Loucy (cell line): ENCODE results near the gene EFHD1.

Experiments
- CTCF ChIP-seq: fragments of 200-600 bp; sonication (generic); conservative IDR thresholded peaks from 2 replicates; pipeline ENCODE4 v1.5.1; 2014; ENCODE audit warnings: mild to moderate bottlenecking, antibody characterized with exemption, low read length
- EZH2phosphoT487 ChIP-seq: fragments of 200-600 bp; IDR thresholded peaks from 2 replicates; pipeline ENCODE4 v1.6.1; 2018; ENCODE audit warnings: antibody characterized with exemption, mild to moderate bottlenecking, moderate library complexity, borderline replicate concordance

GRCh38 chr2:232653441-232653840 lies 20.0 kb downstream of the EFHD1 start:
- TF ChIP-seq CTCF = no peak
- no peak for TF ChIP-seq EZH2phosphoT487
